K562 (cell line): ENCODE data around the gene SYNE1.
"Not testable (repeated sequence)": the region's sequence is repeated elsewhere in the genome, so short reads cannot be mapped to it uniquely, and the experiment has no call there.

Source experiments
- ARHGAP35 ChIP-seq: fragments of 450-650 bp; IDR thresholded peaks from 2 replicates; pipeline ENCODE4 v1.6.1; 2018; ENCODE audit not compliant: partially characterized antibody
- CBX2 ChIP-seq: fragments of 200-600 bp; sonication (generic); IDR thresholded peaks from one replicate; pipeline ENCODE4 v1.6.1; 2012; ENCODE audit warnings: mild to moderate bottlenecking, low read length, inconsistent platforms; ENCODE audit not compliant: insufficient read depth, poor library complexity, severe bottlenecking
- CHD1 ChIP-seq: fragments of 200-600 bp; sonication (generic); IDR thresholded peaks from one replicate; pipeline ENCODE4 v1.6.1; 2012; ENCODE audit warnings: mild to moderate bottlenecking, moderate library complexity, low read length, inconsistent platforms
- CTCF ChIP-seq, 3 experiments: IDR thresholded peaks in 2 of 3; conservative IDR thresholded peaks in 1 of 3; 2 replicates each; pipeline ENCODE4 v1.5.1; 2011 to 2012; ENCODE audit warnings: low read length in 3 of 3, mild to moderate bottlenecking in 3 of 3, control low read depth in 2 of 3, improper control_type of control experiment in 1 of 3, inconsistent platforms in 1 of 3, low read depth in 1 of 3, mixed read lengths in 1 of 3, moderate library complexity in 1 of 3; ENCODE audit not compliant: insufficient read depth in 2 of 3
- E2F5 ChIP-seq: sonication (generic); formaldehyde crosslinking; IDR thresholded peaks from 2 replicates; pipeline ENCODE4 v1.8.0; 2022; ENCODE audit warnings: mild to moderate bottlenecking, missing genetic modification reagents
- EZH2 ChIP-seq: IDR thresholded peaks from 2 replicates; pipeline ENCODE4 v1.6.1; 2012; ENCODE audit warnings: low read depth, mild to moderate bottlenecking, inconsistent platforms, low read length, borderline replicate concordance
- POLR2AphosphoS5 ChIP-seq: IDR thresholded peaks from 2 replicates; pipeline ENCODE4 v1.6.1; 2011; ENCODE audit warnings: mild to moderate bottlenecking, low read depth, low read length, moderate library complexity; ENCODE audit not compliant: control insufficient read depth, insufficient read depth
- REST ChIP-seq, 2 experiments: fragments of 450-650 bp; formaldehyde crosslinking in 1 of 2; IDR thresholded peaks; 2 replicates each; pipeline versions ENCODE4 v1.4.0 to v1.6.1; 2014 to 2020; ENCODE audit warnings: mild to moderate bottlenecking in 2 of 2, borderline replicate concordance in 1 of 2, low read depth in 1 of 2
- SP1 ChIP-seq: sonication (generic); formaldehyde crosslinking; IDR thresholded peaks from 2 replicates; pipeline ENCODE4 v1.8.1; 2022; ENCODE audit warnings: mild to moderate bottlenecking, missing genetic modification reagents
- SP2 ChIP-seq: IDR thresholded peaks from 2 replicates; pipeline ENCODE4 v1.6.1; 2011; ENCODE audit warnings: mild to moderate bottlenecking, low read depth, low read length, moderate library complexity; ENCODE audit not compliant: poor library complexity, severe bottlenecking; ENCODE audit errors: extremely low read depth
- SRSF3 ChIP-seq: fragments of 200-400 bp; formaldehyde crosslinking; IDR thresholded peaks from 2 replicates; pipeline ENCODE4 v1.6.1; 2016; ENCODE audit warnings: mild to moderate bottlenecking, low read length, moderate library complexity; ENCODE audit not compliant: insufficient read depth
- STAG1 ChIP-seq: sonication (generic); formaldehyde crosslinking; IDR thresholded peaks from 2 replicates; pipeline ENCODE4 v1.5.0; 2020; ENCODE audit warnings: missing genetic modification reagents, borderline replicate concordance
- TCF15 ChIP-seq: fragments of 250-450 bp; sonication (Bioruptor Pico); IDR thresholded peaks from 2 replicates; pipeline ENCODE4 v1.8.0; 2022; ENCODE audit warnings: moderate library complexity, mild to moderate bottlenecking, inconsistent platforms

- TF ChIP-seq CBX2; ARHGAP35; CHD1; EZH2; TCF15 (CRISPR knock-in tag); REST (IDR thresholded peaks at IDR 0.05; ENCODE audit: borderline replicate concordance); REST (CRISPR knock-in tag; IDR thresholded peaks at IDR 0.05; ENCODE audit: low read depth); E2F5; CTCF (IDR thresholded peaks at IDR 0.05 in 2 of 3, conservative IDR thresholded peaks at IDR 0.05 in 1 of 3; ENCODE audit: insufficient read depth in 2 of 3, low read depth in 1 of 3, low read length in 3 of 3); POLR2AphosphoS5; SRSF3; STAG1; SP2; SP1 (CRISPR knock-in tag): not testable (repeated sequence)
Measured at GRCh38 chr6:152614776-152615175, 22.4 kb downstream of the SYNE1 start.
